GM23338 (cell line): ENCODE measurements around the gene LCN6.
"Not testable (repeated sequence)": the region's sequence is repeated elsewhere in the genome, so short reads cannot be mapped to it uniquely, and the experiment has no call there.

Experiments used
- CREB1 ChIP-seq: fragments of 250-450 bp; sonication (Bioruptor Pico); IDR thresholded peaks from 2 replicates; pipeline ENCODE4 v1.5.0; 2020; ENCODE audit warnings: low read depth, mild to moderate bottlenecking, moderate library complexity
- EZH2 ChIP-seq: fragments of 200-600 bp; sonication (generic); IDR thresholded peaks from one replicate; pipeline ENCODE4 v1.8.0; 2017; ENCODE audit warnings: antibody characterized with exemption, mild to moderate bottlenecking, low read depth; ENCODE audit not compliant: unreplicated experiment
- EZH2phosphoT487 ChIP-seq: fragments of 200-600 bp; sonication (generic); IDR thresholded peaks from one replicate; pipeline ENCODE4 v1.8.1; 2018; ENCODE audit warnings: antibody characterized with exemption; ENCODE audit not compliant: unreplicated experiment
- JUNB ChIP-seq: IDR thresholded peaks from one replicate; pipeline ENCODE4 v1.6.1; 2016; ENCODE audit warnings: antibody characterized with exemption; ENCODE audit not compliant: unreplicated experiment
- NANOG ChIP-seq: IDR thresholded peaks from 2 replicates; pipeline ENCODE4 v1.6.1; 2016; ENCODE audit warnings: antibody characterized with exemption, borderline replicate concordance
- POLR2AphosphoS5 ChIP-seq: IDR thresholded peaks from 2 replicates; pipeline ENCODE4 v1.6.1; 2016; ENCODE audit warnings: antibody characterized with exemption, low read depth
- TF ChIP-seq, protein P1 (sequence below), 2 experiments: fragments of 200-600 bp in 1 of 2; sonication (generic) in 1 of 2; conservative IDR thresholded peaks; 2 replicates each; pipeline versions ENCODE4 v1.5.1 to v1.6.1; 2016 to 2017; ENCODE audit warnings: antibody characterized with exemption in 2 of 2, low read depth in 2 of 2, mild to moderate bottlenecking in 2 of 2, moderate library complexity in 1 of 2
- TF ChIP-seq, protein P2 (sequence below): IDR thresholded peaks from one replicate; pipeline ENCODE4 v1.6.1; 2018; ENCODE audit warnings: antibody characterized with exemption; ENCODE audit not compliant: unreplicated experiment
- TF ChIP-seq, protein P3 (sequence below): IDR thresholded peaks from 2 replicates; pipeline ENCODE4 v1.6.1; 2016; ENCODE audit warnings: antibody characterized with exemption

DNA sequence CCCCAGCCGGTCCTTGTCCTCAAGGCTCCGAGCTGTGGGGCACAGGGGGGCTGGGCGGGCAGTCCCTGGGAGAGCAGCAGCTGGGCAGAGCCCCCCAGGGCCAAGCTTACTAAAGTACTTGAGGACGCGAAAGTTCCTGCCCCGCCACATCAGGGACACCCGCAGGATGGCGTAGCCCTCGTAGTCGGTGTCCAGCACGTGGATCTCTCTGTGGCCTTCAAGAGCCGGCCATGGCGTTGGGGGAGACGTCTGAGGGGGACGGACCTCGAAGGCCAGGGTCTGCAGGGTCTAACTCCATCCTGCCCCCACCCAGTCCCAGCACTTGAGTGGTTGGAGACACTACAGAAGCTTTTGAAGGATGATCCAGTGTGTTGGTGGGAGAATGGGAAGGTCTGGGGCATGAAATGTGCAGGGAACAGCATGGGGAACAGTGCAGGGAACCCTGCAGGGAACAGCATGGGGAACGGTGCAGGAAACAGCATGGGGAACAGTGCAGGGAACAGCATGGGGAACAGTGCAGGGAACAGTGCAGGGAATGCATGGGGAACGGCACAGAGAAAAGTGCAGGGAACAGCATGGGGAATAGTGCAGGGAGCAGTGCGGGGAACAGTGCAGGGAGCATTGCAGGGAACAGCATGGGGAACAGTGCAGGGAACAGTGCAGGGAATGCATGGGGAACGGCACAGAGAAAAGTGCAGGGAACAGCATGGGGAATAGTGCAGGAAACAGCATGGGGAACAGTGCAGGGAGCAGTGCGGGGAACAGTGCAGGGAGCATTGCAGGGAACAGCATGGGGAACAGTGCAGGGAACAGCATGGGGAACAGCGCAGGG lies 7.2 kb upstream of the LCN6 start:
- TF ChIP-seq, protein P1, sequence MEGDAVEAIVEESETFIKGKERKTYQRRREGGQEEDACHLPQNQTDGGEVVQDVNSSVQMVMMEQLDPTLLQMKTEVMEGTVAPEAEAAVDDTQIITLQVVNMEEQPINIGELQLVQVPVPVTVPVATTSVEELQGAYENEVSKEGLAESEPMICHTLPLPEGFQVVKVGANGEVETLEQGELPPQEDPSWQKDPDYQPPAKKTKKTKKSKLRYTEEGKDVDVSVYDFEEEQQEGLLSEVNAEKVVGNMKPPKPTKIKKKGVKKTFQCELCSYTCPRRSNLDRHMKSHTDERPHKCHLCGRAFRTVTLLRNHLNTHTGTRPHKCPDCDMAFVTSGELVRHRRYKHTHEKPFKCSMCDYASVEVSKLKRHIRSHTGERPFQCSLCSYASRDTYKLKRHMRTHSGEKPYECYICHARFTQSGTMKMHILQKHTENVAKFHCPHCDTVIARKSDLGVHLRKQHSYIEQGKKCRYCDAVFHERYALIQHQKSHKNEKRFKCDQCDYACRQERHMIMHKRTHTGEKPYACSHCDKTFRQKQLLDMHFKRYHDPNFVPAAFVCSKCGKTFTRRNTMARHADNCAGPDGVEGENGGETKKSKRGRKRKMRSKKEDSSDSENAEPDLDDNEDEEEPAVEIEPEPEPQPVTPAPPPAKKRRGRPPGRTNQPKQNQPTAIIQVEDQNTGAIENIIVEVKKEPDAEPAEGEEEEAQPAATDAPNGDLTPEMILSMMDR (conservative IDR thresholded peaks at IDR 0.05; ENCODE audit: low read depth in 2 of 2), result not testable (repeated sequence)
- TF ChIP-seq JUNB; NANOG; EZH2; EZH2phosphoT487; CREB1 (CRISPR knock-in tag); POLR2AphosphoS5: not testable (repeated sequence)
- TF ChIP-seq, protein P2, sequence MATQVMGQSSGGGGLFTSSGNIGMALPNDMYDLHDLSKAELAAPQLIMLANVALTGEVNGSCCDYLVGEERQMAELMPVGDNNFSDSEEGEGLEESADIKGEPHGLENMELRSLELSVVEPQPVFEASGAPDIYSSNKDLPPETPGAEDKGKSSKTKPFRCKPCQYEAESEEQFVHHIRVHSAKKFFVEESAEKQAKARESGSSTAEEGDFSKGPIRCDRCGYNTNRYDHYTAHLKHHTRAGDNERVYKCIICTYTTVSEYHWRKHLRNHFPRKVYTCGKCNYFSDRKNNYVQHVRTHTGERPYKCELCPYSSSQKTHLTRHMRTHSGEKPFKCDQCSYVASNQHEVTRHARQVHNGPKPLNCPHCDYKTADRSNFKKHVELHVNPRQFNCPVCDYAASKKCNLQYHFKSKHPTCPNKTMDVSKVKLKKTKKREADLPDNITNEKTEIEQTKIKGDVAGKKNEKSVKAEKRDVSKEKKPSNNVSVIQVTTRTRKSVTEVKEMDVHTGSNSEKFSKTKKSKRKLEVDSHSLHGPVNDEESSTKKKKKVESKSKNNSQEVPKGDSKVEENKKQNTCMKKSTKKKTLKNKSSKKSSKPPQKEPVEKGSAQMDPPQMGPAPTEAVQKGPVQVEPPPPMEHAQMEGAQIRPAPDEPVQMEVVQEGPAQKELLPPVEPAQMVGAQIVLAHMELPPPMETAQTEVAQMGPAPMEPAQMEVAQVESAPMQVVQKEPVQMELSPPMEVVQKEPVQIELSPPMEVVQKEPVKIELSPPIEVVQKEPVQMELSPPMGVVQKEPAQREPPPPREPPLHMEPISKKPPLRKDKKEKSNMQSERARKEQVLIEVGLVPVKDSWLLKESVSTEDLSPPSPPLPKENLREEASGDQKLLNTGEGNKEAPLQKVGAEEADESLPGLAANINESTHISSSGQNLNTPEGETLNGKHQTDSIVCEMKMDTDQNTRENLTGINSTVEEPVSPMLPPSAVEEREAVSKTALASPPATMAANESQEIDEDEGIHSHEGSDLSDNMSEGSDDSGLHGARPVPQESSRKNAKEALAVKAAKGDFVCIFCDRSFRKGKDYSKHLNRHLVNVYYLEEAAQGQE, result not testable (repeated sequence)
- TF ChIP-seq, protein P3, sequence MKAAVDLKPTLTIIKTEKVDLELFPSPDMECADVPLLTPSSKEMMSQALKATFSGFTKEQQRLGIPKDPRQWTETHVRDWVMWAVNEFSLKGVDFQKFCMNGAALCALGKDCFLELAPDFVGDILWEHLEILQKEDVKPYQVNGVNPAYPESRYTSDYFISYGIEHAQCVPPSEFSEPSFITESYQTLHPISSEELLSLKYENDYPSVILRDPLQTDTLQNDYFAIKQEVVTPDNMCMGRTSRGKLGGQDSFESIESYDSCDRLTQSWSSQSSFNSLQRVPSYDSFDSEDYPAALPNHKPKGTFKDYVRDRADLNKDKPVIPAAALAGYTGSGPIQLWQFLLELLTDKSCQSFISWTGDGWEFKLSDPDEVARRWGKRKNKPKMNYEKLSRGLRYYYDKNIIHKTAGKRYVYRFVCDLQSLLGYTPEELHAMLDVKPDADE, result not testable (repeated sequence)
